Transverse colon (tissue), 4 donors: ENCODE data around the gene PWWP2A. TPM values are rescaled to one million over a fixed set of nuclear protein-coding genes. Genes with fewer than 3 reads are reported as not detected.

Experiments
- DNase-seq: peaks from one replicate; pipeline ENCODE4 v3.0.0-alpha.2; 2019
- H3K27ac ChIP-seq, 4 donors: fragments of 200-600 bp; sonication (generic); 2 replicates each; pipeline ENCODE4 v1.5.1; 2016 to 2018; ENCODE audit warnings: inconsistent platforms in 4 of 4
- H3K27me3 ChIP-seq: fragments of 200-600 bp; sonication (generic); 2 replicates; pipeline ENCODE4 v1.5.1; 2017; ENCODE audit warnings: inconsistent platforms
- H3K36me3 ChIP-seq, 4 donors: fragments of 200-600 bp; sonication (generic); 2 replicates each; pipeline ENCODE4 v1.5.1; 2017 to 2019; ENCODE audit warnings: inconsistent platforms in 4 of 4
- H3K4me1 ChIP-seq, 4 donors: fragments of 200-600 bp; sonication (generic); 2 replicates each; pipeline ENCODE4 v1.5.1; 2017 to 2020; ENCODE audit warnings: inconsistent platforms in 4 of 4
- H3K4me3 ChIP-seq, 4 donors: fragments of 200-600 bp; sonication (generic); 1 replicate in 1 of 4; 2 replicates in 3 of 4; pipeline versions ENCODE4 v1.5.1 to v1.6.1; 2017 to 2019; ENCODE audit warnings: inconsistent platforms in 4 of 4
- H3K9me3 ChIP-seq, 2 donors: fragments of 200-600 bp; sonication (generic); 2 replicates each; pipeline ENCODE4 v1.5.1; 2017 to 2019; ENCODE audit warnings: inconsistent platforms in 2 of 2
- CTCF ChIP-seq, 5 experiments: fragments of 200-600 bp in 3 of 5; fragments of 450-650 bp in 2 of 5; sonication (generic) in 3 of 5; IDR thresholded peaks; 1 replicate in 2 of 5; 2 replicates in 3 of 5; pipeline ENCODE4 v1.5.1; 2016 to 2017; ENCODE audit warnings: antibody characterized with exemption in 5 of 5, inconsistent platforms in 3 of 5, mild to moderate bottlenecking in 2 of 5, moderate library complexity in 1 of 5
- EP300 ChIP-seq: sonication (generic); formaldehyde crosslinking; IDR thresholded peaks from one replicate; pipeline ENCODE4 v1.6.1; 2017; ENCODE audit warnings: antibody characterized with exemption, low read depth
- POLR2A ChIP-seq: fragments of 450-650 bp; IDR thresholded peaks from one replicate; pipeline ENCODE4 v1.6.1; 2016; ENCODE audit warnings: antibody characterized with exemption, mild to moderate bottlenecking, moderate library complexity
- POLR2AphosphoS5 ChIP-seq, 3 donors: sonication (generic); formaldehyde crosslinking; IDR thresholded peaks; one replicate each; pipeline ENCODE4 v1.6.1; 2016; ENCODE audit warnings: antibody characterized with exemption in 3 of 3
- WGBS, 2 donors: methylation state at CpG; one replicate each; pipeline ENCODE4 v1.1.5; 2018; ENCODE audit warnings: low coverage in 1 of 2; 5-methylcytosine and 5-hydroxymethylcytosine counted together
- in situ Hi-C, 4 donors: fragments of 200-750 bp; cut with MboI; loops; one replicate each; pipeline versions ENCODE4 v1.15.0 to v1.15.1; 2017; ENCODE audit warnings: low sequenced_read_pairs in 3 of 4, low pct_ligation_motif_present in 1 of 4, low pct_unique_long_range_greater_than_20kb in 1 of 4
- intact Hi-C: fragments of 100-400 bp; cut with DNase I; formaldehyde crosslinking; loops from one replicate; pipeline ENCODE4 v1.15.1; 2023; ENCODE audit warnings: low total_unique reads
- total RNA-seq, 4 donors: library from RNA; depleted of rRNA; stranded (reverse); fragments of >200 nt; gene quantifications; one replicate each; pipeline ENCODE4 v1.1.0, GENCODE V29; 2016

PWWP2A gene
- total RNA-seq, 4 donors from 2014 or later: 42.7 to 66.7 (median 53.5) TPM

GRCh38 chr5:160054047-160054446 lies 65.2 kb downstream of the PWWP2A start:
- in situ Hi-C loops: no loop called here
- TF ChIP-seq POLR2AphosphoS5 (IDR thresholded peaks at IDR 0.05): no peak
- no peak for TF ChIP-seq CTCF (IDR thresholded peaks at IDR 0.05)
- no peak for TF ChIP-seq EP300
- TF ChIP-seq POLR2A: no peak
- H3K27ac ChIP-seq: peak overlapping the region in 1 of 4 donors; percentile 24
- intact Hi-C loops: no loop called here
- H3K4me1 ChIP-seq: peaks cover 0 to 2% (median 0%) of the 10 kb centered on the region in 4 donors
- DNase-seq: no peak
- H3K27me3 ChIP-seq: no peaks in the 10 kb centered on the region
- peaks cover 0 to 49% (median 19%) of the 10 kb centered on the region in 4 donors for H3K36me3 ChIP-seq
- no peaks in the 10 kb centered on the region for H3K9me3 ChIP-seq
- H3K4me3 ChIP-seq: no peak overlapping the region
- 96 to 100% methylated on average over 1 of the region's 1 CpG for WGBS, 2 donors

DNA sequence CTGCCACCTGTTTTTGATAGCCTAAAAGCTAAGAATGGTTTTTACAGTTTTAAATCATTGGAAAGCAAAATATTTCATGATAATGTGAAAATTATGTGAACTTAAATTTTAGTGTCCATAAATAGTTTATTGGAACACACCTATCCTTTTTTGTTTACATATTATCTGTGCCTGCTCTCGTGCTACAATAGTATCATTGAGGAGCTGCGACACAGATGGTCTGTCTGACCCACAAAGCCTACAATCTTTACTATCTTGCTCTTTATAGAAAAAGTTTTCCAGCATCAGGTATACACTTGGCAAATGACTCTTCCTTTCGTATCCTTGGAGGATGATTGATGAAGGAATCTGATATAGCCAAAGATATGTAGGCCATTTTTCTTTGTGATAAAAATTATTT lies 70.2 kb downstream of the PWWP2A start:
- DNase-seq: no peak
- no peaks in the 10 kb centered on the region for H3K27me3 ChIP-seq
- in situ Hi-C loops: no loop called here
- H3K36me3 ChIP-seq: peaks cover 0 to 41% (median 19%) of the 10 kb centered on the region in 4 donors
- peaks cover 0 to 3% (median 0%) of the 10 kb centered on the region in 4 donors for H3K4me1 ChIP-seq
- H3K4me3 ChIP-seq: no peak overlapping the region
- intact Hi-C loops: no loop called here
- TF ChIP-seq POLR2AphosphoS5 (IDR thresholded peaks at IDR 0.05): no peak
- TF ChIP-seq EP300: no peak
- TF ChIP-seq CTCF (IDR thresholded peaks at IDR 0.05): no peak
- TF ChIP-seq POLR2A: no peak
- H3K9me3 ChIP-seq: no peaks in the 10 kb centered on the region
- no peak overlapping the region for H3K27ac ChIP-seq
- 38 to 62% methylated on average over 3 of the region's 3 CpGs for WGBS, 2 donors

DNA sequence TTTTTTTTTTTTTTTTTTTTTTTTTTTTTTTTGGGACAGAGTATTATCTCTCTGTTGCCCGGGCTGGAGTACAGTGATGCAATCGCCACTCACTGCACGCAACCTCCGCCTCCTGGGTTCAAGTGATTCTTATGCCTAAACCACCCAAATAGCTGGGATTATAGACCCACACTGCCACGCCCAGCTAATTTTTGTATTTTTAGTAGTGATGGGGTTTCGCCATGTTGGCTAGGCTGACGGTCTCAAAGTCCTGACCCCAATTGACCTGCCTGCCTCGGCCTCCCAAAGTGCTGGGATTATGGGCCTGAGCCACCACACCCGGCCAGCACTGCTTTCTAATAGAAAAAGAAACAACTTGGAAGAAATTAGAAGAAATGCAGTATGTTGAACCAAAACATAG lies 71.1 kb downstream of the PWWP2A start:
- no peak for DNase-seq
- Histone ChIP-seq H3K27ac (no peak overlapping the region), H3K36me3 (peaks cover 0 to 32% (median 15%) of the 10 kb centered on the region in 4 donors), H3K9me3 (no peaks in the 10 kb centered on the region), H3K4me1 (peaks cover 0 to 3% (median 0%) of the 10 kb centered on the region in 4 donors), H3K4me3 (no peak overlapping the region), H3K27me3 (no peaks in the 10 kb centered on the region)
- intact Hi-C loops: no loop called here
- TF ChIP-seq POLR2A: no peak
- TF ChIP-seq CTCF (IDR thresholded peaks at IDR 0.05): no peak
- TF ChIP-seq POLR2AphosphoS5 (IDR thresholded peaks at IDR 0.05): no peak
- TF ChIP-seq EP300: no peak
- in situ Hi-C loops: no loop called here
- 81 to 95% methylated on average over 7 to 9 of the region's 9 CpGs for WGBS, 2 donors

DNA sequence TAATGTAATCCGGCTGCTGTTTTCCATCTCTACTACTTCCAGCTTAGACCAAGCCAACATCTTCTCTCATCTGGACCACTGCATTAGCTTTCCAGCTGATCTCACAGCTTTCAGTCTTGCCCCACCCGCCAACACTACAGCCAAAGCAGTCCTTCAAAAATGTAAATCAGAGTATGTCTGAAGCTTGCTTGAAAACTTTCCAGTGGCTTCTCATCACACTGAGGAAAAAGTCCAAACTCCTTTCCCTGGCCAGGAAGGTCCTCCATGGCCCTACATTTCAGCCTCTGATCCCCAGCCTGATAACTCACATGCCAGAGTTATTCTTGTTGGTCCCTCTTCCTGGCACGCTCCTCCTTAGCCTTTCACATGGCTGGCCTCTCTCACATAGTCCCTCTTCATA lies 71.8 kb downstream of the PWWP2A start:
- DNase-seq: no peak
- H3K4me3 ChIP-seq: no peak overlapping the region
- in situ Hi-C loops: no loop called here
- TF ChIP-seq EP300 (no peak), POLR2A (no peak), CTCF (IDR thresholded peaks at IDR 0.05) (no peak), POLR2AphosphoS5 (IDR thresholded peaks at IDR 0.05) (no peak)
- no peak overlapping the region for H3K27ac ChIP-seq
- peaks cover 0 to 25% (median 12%) of the 10 kb centered on the region in 4 donors for H3K36me3 ChIP-seq
- H3K4me1 ChIP-seq: peaks cover 0 to 3% (median 0%) of the 10 kb centered on the region in 4 donors
- intact Hi-C loops: no loop called here
- no peaks in the 10 kb centered on the region for H3K27me3 ChIP-seq
- 76 to 93% methylated on average over 3 of the region's 3 CpGs for WGBS, 2 donors
- H3K9me3 ChIP-seq: no peaks in the 10 kb centered on the region
